Dermis microvascular lymphatic vessel endothelial cell (primary cell): ENCODE measurements around the gene S100A5. TPM values are rescaled to one million over a fixed set of nuclear protein-coding genes. Genes with fewer than 3 reads are reported as not detected.
"Not testable (repeated sequence)": the region's sequence is repeated elsewhere in the genome, so short reads cannot be mapped to it uniquely, and the experiment has no call there.

Experiments used
- DNase-seq, 2 donors: peaks; one replicate each; pipeline versions ENCODE4 v3.0.0 to v3.0.0-alpha.2; 2010; ENCODE audit warnings: low read depth in 2 of 2
- total RNA-seq: library from RNA; depleted of rRNA; stranded (reverse); fragments of >200 nt; gene quantifications from 2 replicates; pipeline ENCODE4 v1.2.1, GENCODE V29; 2014

Gene S100A5
- not detected in 2 replicates for total RNA-seq

- no peak for DNase-seq
Observed at GRCh38 chr1:153540394-153541361, at the start of gene S100A5. Gene S100A5, minus strand, starts transcription at chr1:153540934. Its CDS starts 743 bp downstream, at chr1:153540191.

GRCh38 chr1:153588482-153588881, 47.7 kb upstream of the S100A5 start:
- DNase-seq, result no peak

- DNase-seq, result not testable (repeated sequence)
Observed at GRCh38 chr1:153588033-153588432, 47.3 kb upstream of the S100A5 start.

- peak in 1 of 2 donors; percentile 18 for DNase-seq
Observed at GRCh38 chr1:153587314-153587713, 46.6 kb upstream of the S100A5 start.

GRCh38 chr1:153586347-153586746, 45.6 kb upstream of the S100A5 start:
- DNase-seq, result no peak

GRCh38 chr1:153585006-153585405, 44.3 kb upstream of the S100A5 start:
- no peak for DNase-seq

GRCh38 chr1:153583976-153584375, 43.2 kb upstream of the S100A5 start:
- DNase-seq, result no peak

GRCh38 chr1:153583514-153583913, 42.8 kb upstream of the S100A5 start:
- DNase-seq, result not testable (repeated sequence)

- not testable (repeated sequence) for DNase-seq
Observed at GRCh38 chr1:153582836-153583235, 42.1 kb upstream of the S100A5 start.

GRCh38 chr1:153578936-153579335, 38.2 kb upstream of the S100A5 start:
- DNase-seq, result no peak

GRCh38 chr1:153578490-153578889, 37.8 kb upstream of the S100A5 start:
- no peak for DNase-seq

GRCh38 chr1:153577624-153578051, 36.9 kb upstream of the S100A5 start:
- DNase-seq, result no peak

GRCh38 chr1:153577138-153577537, 36.4 kb upstream of the S100A5 start:
- DNase-seq, result no peak

- not testable (repeated sequence) for DNase-seq
Observed at GRCh38 chr1:153575497-153575896, 34.8 kb upstream of the S100A5 start.

- DNase-seq, result not testable (repeated sequence)
Observed at GRCh38 chr1:153575081-153575491, 34.4 kb upstream of the S100A5 start.

- DNase-seq, result peak in 1 of 2 donors; percentile 26
Observed at GRCh38 chr1:153573351-153573750, 32.6 kb upstream of the S100A5 start.

GRCh38 chr1:153572569-153573015, 31.9 kb upstream of the S100A5 start:
- peak; percentile 89 to 96 for DNase-seq

- DNase-seq, result no peak
Observed at GRCh38 chr1:153571706-153572105, 31.0 kb upstream of the S100A5 start.

- DNase-seq, result no peak
Observed at GRCh38 chr1:153570874-153571273, 30.1 kb upstream of the S100A5 start.

- no peak for DNase-seq
Observed at GRCh38 chr1:153569465-153569864, 28.7 kb upstream of the S100A5 start.

GRCh38 chr1:153568367-153569099, 27.8 kb upstream of the S100A5 start:
- DNase-seq, result peak; percentile 71 to 91
